Stimulated activated CD8-positive, alpha-beta memory T cell treated with anti-CD3 and anti-CD28 coated beads, Interleukin-4, amount 100 ng/mL, for 48 hours (primary cell): Measurements from ENCODE around the gene IGSF6.
A peak's percentile ranks its signal among the peaks of the same experiment; 100 is the strongest.
"Not testable (repeated sequence)": the region's sequence is repeated elsewhere in the genome, so short reads cannot be mapped to it uniquely, and the experiment has no call there.

Source experiments
- DNase-seq: peaks from one replicate; pipeline ENCODE4 v3.0.0-alpha.2; 2020

IGSF6 gene

DNA sequence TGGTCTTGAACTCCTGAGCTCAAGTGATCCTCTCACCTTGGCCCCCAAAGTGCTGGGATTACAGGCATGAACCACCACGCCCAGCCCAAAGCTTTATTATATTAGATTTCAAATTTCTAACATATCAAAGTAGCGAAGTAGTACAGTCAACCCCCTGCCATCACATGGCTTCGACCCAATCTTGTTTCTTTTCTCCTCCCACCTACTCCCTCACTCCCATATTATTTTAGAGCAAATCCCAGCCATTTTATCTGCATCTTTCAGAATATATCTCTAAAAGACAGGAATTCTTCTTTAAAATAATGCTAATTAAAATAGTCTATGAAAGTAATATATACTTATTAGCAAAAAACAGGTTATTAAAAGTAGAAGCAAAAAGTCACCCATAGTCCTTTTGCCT is 893 bp downstream of the IGSF6 start:
- DNase-seq: no peak

DNA sequence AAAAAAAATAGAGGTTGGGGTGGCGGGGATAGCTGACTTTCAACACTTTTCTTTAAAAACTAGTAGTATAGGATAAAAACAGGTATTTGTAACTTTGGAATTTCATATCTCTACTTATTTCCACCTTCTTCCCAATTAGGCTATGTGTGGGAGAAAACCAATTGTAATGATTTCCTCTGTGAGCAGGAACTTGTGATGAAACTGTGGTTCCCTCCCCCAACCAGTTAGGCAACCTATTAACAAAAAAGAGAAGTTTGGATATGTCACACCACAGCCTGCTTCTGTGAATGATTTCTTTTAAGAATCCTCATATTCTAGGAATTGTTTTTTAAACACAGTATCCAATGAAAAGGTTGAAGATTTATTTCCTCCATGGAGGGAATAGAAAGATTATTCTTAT is 1.9 kb downstream of the IGSF6 start:
- no peak for DNase-seq

DNA sequence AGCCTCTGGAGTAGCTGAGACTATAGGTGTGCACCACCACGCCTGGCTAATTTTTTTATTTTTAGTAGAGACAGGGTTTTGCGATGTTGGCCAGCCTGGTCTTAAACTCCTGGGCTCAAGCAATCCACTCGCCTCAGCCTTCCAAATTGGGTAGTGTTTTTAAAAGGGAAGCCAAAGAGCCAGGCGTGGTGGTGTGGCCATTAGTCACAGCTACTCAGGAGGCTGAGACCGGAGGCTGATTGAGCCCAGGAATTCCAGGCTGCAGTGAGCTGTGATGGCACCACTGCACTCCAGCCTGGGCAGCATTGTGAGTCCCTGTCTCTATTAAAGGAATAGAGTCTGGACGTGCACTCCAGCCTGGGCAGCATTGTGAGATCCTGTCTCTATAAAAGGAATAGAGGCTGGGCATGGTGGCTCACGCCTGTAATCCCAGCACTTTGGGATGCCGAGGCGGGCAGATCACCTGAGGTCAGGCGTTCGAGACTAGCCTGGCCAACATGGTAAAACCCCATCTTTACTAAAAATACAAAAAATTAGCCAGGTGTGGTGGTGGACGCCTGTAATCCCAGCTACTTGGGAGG is 2.5 kb downstream of the IGSF6 start:
- DNase-seq: not testable (repeated sequence)

DNA sequence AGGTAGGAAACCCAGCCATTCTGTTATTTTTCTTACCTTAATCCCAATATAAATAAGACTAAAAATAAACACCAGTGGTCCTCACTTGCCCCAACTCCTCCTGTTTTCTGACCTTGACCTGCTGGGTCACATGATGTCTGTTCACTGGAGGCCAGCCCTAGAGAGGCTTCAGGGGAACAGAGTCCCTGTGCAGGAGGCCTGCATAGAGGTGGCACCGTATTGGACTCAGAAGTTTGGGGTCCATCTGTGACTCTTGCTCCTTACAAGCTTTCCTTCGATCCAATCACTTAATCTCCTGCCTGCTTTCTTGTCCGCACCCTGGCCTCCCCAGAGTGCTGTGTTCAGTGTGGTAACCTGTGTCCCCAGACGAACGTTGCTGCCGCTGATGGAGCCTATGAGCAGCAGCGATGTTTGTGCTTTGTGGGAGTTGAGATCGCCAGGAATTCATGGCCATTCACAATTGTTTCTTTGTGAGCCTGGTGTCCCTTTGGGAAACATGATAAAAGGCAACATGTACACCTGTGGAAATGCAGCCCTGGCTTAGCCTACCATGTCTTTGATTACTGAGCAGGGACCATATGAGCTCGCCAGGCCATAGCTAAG is 4.7 kb downstream of the IGSF6 start:
- no peak for DNase-seq

DNA sequence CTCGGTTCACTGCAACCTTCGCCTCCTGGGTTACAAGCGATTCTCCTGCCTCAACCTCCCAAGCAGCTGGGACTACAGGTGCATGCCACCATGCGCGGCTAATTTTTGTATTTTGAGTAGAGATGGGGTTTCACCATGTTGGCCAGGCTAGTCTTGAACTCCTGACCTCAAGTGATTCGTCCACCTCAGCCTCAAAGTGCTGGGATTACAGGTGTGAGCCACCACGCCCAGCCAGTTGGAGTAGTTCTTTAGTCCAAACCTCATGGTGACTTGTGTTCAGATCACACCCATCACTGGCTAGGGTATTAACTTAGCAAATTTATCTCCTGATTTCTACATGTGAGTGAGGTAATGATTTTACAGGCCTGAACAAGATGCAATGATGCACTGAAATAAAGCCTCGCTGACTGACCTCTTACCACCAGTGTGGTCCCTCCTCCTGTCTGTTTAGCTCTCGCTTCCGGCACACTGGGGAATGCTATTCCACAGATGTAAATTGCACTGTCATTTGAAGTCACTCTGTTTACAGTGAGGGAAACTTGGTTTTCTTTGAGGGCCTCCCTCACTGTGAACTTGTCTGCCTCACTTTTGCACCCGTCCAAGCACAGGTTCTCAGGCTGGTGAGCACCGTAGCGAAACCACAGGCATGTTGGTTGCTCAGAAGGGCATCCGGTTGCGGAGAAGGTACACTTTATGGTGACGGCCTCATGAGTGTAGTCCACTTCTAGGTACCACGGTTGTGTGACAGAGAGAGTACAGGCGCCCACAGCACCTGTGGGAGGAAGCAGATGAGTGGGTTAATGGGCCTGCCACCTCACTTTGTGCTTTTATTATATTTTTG is 5.5 kb downstream of the IGSF6 start:
- peak; percentile 82 for DNase-seq

DNA sequence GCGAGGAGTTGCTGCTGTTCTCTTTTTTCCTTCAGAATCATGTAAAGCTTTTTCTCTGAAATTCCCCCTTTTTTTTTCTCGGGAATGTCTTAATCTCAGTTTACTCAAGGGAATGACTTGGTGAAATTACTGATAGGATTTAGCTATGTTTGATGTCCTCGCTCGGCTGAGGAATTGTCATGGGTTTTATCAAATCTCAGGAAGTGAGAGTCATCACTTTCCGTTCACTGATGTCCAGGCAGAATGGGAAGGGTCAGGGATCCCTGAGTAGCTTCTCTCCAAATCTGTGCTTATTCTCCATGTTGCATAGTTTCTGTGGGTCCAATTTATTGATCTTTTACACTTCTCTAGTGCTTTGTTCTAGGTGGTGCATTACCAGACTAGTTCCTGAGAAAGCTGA is 6.3 kb downstream of the IGSF6 start:
- DNase-seq: no peak

DNA sequence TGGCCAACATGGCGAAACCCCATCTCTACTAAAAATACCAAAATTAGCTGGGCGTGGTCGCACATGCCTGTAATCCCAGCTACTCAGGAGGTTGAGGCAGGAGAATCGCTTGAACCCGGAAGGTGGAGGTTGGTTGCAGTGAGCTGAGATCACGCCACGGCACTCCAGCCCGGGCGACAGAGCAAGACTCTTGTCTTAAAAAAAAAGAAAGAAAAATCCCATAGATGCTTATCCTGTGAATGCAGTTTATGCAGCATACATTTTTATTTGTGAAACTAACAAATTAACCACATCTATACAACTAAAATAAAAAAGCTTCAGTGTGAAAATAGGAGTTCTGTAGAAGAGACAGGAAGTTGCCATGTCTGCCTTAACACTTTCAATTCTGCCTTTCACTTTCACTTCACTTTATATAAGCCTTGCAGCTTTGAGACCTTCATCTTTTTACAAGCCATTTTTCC is 7.1 kb downstream of the IGSF6 start:
- peak; percentile 53 for DNase-seq

DNA sequence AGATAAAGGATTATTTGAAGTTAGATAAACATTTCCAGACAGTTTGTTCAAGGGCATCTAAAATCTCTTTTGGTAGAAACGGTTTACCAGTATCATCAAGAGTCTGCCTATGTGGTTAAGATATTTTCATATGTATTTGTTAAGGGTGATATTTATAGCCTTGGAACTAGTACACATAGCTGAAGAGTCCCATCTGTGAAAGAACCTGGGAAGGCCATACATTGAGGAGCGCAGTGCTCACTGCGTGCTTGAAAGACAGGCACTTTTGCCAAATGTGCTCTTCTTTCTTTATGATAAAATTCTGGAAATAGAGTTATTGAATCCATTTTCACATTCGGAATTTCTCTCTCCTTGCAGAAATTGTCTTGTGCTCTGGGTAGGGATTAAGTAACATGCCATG is 7.7 kb downstream of the IGSF6 start:
- no peak for DNase-seq

DNA sequence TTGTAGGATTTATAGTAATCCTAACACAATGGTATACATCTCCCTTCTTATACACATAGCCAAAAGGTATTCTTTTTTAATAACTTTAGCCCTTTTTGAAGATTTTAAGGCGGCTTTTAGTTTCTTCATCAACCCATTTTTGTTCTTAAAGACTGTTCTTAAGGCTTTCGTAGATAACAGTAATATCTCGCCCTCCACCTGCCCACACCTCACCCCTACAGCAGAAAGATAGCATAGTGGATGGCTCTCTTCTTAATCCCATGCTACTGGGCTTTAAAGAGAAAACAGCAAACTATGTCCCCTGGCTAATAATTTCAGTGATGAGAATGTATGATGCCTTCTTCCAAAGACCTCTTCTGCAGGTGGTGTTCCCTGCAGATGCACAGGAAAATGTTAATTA is 8.6 kb downstream of the IGSF6 start:
- DNase-seq: no peak

DNA sequence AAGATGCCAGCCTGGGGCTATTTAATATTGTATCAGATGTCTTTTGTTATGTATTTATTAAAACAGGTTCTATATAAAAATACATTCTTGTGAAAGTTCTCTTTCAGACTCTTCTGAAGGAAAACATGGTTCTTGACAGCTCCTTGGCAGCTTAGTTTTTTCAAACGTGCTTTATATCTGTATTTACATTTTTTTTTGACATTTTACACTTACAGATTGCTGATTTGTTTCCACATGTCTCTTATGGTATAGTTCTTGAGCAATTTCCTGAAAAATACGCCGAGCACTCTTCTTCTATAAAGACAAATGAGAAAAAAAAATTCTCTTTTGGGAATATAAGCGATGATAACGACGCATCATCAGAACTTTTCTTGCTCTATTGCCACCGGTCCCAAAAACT is 9.5 kb downstream of the IGSF6 start:
- no peak for DNase-seq

DNA sequence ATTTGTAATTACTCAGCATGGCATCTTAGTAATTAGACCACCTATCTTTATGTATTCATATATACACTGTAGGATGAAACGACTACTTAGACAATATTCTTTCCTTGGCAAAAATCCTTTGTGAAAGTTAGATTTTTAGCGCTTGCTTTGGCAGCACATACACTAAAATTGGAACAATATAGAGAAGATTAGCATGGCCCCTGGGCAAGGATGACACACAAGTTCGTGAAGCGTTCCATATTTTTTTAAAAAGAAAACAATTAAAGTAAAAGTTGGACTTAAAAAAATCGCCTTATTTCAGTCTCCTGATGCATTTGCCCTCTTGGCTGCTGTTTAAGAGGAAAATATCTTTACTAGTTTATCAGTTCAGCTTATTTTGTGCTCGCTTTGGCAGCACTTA is 10.5 kb downstream of the IGSF6 start:
- DNase-seq: no peak

DNA sequence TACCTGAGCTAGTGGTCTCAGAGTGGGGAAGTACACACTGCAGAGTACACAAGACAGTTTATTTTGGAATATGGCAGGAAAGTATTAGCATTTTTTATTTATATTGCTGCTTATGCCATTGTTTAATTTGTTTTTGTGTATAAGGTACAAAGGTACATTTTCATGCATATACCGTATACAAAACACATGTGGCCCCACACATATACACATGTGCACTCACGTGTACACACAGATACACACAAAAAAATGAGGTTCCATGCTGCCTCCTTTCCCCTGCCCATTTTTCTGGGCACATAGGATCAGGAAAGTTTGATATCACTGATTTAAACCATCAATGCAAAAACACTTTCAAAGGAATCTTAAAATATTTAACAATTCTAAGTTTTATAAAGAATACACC is 12.9 kb downstream of the IGSF6 start:
- DNase-seq: no peak

DNA sequence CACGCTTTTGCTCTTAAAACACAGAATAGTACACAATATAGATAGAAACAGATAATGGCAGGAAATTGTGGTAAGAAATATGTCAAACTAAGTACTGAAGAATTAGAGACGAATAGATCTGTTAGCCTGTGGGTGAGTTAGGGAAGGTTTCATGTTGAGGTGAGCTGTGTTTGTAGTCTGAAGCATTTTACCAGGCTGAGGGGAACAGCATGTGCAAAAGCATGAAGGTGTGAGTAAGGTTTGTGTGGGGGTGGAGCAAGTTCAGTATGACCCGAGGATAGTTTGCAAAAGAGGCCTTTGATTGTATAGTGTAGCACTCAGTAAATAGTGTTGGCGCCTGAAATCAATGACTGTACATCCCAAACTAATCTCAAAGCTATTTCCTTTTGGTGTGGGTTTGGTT is 13.8 kb downstream of the IGSF6 start:
- DNase-seq: peak; percentile 43

DNA sequence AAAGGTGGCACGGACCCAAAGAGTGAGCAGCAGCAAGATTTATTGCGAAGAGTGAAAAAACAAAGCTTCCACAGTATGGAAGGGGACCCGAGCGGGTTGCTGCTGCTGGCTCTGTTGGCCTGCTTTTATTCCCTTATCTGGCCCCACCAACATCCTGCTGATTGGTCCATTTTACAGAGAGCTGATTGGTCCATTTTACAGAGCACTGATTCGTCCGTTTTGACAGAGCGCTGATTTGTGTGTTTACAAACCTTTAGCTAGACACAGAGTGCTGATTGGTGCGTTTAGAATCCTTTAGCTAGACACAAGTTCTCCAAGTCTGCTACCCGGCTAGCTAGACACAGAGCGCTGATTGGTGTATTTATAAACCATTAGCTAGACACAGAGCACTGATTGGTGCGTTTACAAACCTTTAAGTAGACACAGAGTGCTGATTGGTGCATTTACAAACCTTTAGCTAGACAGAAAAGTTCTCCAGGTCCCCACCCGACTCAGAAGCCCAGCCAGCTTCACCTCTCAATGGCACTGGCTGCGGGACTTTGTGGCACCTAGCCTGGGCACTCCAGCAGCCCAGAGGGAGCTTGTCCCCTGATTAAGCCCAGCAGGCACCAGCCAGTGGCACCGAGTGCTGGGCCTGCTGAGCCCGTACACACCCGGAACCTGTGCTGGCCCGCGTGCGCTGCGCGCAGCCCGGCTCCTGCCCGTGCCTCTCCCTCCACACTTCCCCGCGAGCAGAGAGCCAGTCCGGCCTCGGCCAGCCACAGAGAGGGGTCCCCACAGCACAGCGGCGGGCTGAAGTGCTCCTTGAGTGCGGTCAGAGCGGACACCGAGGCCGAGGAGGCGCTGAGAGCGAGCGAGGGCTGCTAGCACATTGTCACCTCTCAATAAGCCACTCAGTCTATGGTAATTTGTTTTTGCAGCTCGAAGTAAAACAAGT is 15.1 kb downstream of the IGSF6 start:
- no peak for DNase-seq

DNA sequence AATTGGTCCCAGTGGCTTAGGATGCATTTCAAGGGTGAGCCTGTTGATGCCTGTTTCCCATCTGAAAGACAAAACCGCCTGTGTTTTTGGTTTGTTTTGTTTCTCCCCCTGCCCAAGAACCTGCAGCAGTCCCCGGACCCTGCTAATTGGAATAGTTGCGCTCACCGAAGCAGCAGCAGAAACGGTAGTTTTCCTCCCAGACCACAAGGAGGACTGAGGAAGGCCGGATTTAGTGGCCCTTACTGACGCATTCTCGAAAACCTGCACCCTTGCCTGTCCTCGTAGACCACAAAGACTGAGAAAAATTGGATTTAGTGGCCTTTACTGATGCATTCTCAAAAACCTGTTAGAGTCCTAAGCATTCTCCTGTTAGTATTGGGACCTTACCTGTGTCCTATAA is 16.7 kb downstream of the IGSF6 start:
- not testable (repeated sequence) for DNase-seq

DNA sequence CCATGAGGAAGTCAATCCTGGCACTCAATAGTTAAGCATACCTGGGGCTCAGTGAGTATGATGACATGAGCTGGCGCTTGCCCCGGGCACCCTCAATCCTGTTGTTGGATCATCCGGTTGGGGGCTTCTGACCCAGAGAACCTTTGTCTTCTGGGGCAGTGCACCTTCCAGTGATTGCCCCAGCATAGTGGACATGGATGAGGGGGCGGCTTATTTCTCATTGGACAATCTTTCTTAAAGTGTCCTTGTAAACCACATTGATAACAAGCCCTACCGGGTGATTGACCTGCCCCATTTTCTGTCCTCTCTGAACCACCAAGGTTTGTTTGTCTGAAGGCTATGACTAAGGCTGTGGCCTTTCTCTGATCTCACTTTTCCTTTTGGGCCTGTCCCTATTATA is 18.2 kb downstream of the IGSF6 start:
- no peak for DNase-seq

DNA sequence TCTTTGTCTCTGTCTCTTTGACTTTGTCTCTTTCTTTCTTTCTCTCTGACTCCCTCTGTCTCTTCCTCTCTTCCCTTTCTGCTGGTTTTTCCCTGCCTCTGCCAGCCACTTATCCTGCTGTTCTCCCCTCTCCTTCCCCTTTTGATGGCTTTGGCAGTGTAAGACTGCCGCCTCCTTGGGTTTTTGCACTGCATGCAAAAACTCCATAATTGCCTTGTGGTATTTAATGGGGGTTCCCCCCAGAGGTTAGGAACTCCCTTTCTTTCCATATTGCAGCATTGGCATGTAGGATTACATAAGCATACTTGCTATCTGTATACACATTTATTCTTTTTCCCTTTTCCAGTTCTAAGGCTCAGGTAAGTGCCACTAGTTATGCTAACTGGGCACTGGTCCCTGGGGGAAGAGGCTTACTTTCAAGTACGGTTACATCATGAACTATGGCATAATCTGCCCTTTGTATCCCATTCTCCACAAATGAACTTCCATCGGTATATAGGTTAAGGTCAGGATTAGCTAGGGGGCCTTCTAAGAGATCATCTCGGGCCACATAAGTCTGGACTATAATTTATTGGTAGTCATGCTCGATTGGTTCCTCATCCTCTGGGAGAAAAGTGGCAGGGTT is 20.3 kb downstream of the IGSF6 start:
- not testable (repeated sequence) for DNase-seq

DNA sequence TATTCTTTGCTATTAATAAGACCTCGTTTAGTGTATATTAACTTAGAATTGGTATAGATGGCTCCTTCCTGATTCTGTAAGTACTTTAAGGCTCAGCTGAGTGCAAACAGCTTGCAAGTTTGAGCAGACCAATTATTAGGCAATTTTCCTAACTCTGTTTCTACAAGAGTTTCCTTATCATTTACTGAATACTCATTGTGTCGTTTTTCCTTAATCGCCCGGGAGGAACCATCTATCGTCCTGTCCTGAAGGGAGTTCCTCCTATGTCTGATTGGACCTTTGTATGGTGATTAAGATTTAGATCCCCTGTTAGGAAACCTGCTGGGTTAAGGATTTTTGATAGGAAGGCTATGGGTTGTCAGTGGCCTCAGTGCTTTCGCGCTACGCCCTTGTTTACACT is 21.0 kb downstream of the IGSF6 start:
- not testable (repeated sequence) for DNase-seq

DNA sequence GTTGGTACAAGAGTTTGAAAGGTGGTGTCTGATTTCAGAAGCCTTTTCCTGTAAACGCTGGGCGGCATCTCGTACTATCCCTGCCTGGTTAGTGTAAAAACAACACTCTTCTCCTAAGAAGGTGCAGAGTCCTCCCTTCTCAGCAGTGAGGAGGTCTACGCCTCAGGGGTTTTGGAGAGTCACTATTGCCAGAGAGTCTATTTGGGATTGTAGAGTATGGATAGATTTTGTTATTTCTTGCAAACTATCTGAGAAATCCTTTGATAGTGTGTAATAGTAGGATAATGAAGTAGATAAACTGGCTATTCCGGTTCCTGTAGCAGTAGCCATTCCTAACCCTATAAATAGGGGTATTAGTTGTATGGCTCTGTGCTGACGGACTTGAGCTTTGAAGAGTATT is 21.5 kb downstream of the IGSF6 start:
- DNase-seq: not testable (repeated sequence)

DNA sequence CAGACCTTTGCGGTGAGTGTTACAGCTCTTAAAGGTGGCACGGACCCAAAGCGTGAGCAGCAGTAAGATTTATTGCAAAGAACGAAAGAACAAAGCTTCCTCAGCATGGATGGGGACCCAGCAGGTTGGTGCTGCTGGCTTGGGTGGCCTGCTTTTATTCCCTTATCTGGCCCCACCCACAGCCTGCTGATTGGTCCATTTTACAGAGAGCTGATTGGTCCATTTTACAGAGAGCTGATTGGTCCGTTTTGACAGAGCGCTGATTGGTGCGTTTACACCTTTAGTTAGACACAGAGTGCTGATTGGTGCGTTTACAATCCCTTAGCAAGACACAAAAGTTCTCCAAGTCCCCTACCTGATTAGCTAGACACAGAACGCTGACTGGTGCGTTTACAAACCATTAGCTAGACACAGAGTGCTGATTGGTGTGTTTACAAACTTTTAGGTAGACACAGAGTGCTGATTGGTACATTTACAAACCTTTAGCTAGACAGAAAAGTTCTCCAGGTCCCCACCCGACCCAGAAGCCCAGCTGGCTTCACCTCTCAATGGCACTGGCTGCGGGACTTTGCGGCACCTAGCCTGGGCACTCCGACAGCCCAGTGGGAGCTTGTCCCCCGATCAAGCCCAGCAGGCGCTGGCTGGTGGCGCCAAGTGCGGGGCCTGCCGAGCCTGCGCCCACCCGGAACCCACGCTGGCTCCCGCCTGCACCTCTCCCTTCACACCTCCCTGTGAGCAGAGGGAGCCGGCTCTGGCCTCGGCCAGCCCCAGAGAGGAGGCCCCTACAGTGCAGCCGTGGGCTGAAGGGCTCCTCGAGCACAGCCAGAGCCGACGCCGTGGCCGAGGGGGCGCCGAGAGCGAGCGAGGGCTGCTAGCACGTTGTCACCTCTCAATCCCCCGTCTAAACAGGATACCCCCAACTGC is 22.5 kb downstream of the IGSF6 start:
- DNase-seq: not testable (repeated sequence)

DNA sequence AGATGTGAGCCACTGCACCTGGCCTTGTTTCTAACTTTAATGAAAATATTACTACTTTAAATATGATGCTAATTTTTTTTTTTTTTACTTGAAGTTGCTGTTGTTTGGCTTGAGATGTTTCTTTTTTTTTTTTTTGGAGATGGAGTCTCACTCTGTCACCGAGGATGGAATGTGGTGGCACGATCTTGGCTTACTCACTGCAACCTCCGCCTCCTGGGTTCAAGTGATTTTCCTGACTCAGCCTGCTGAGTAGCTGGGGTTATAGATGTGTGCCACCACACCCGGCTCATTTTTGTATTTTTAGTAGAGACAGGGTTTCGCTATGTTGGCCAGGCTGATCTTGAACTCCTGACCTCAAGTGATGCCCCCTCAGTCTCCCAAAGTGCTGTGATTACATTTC is 23.6 kb downstream of the IGSF6 start:
- no peak for DNase-seq
